GM18873 (cell line): ENCODE results near the gene GRB14.
"Not testable (repeated sequence)": the region's sequence is repeated elsewhere in the genome, so short reads cannot be mapped to it uniquely, and the experiment has no call there.

Source experiments
- ATAC-seq: cut with Tn5 transposase; IDR thresholded peaks from one replicate; pipeline ENCODE4 v1.9.1; 2021; ENCODE audit warnings: mild to moderate bottlenecking, moderate library complexity, moderate number of reproducible peaks; ENCODE audit not compliant: unreplicated experiment, low FRiP score

The GRB14 gene

DNA sequence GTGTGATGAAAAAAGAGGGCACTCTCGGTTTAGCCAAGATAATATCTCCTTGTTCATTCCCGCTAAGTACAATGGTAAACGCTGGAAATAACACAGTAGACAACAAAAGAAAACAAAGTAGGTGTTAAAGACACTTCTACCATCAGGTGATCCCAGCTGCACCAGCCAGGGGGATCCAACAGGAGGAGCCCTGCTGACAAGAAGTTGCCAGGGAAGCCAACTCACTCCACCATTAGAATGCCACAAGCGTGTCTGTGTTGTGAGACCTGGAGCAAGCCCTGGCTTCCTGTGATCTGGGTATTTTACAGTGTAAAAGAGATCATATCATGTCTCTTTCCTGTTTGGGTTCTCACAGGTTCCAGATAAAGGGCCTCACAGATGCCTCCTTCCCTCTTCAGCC lies 117.0 kb downstream of the GRB14 start:
- ATAC-seq = no peak

GRCh38 chr2:164498836-164499235 lies 122.4 kb downstream of the GRB14 start:
- ATAC-seq = no peak

- no peak for ATAC-seq
Measured at GRCh38 chr2:164496881-164497280, 124.4 kb downstream of the GRB14 start.

- no peak for ATAC-seq
Measured at GRCh38 chr2:164496421-164496820, 124.9 kb downstream of the GRB14 start.

DNA sequence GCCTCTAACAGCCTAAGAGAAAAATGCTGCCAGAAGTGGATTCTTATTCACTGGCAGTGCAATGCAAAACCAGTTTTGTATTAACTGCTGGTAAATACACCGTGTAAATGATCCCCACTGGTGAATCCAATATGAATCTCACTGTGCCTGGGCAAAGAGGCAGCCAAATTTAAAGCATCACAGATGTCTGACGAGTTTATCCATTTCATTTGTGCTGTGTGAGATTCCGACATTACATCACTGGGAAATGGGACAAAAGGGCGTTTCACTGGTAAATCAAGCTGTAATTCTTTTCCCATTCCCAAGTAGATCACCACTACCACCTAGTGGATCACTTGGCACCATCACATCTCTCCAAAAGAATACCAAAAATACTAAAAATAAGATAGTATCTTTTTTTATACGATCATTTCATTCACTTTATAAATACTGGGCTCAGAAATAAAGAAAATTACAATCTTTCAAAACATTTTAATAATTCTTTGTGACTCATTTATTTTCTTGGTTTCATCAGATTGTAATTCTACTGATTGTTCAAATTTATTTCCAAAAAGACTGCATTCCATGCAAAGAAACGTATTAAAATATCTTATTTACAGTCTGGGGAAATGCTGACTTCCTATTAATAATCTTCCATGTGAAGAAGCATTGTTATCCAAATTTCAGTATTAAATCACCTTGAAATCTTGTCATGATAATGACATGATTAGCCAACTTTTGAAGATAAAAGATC lies 125.6 kb downstream of the GRB14 start:
- ATAC-seq = no peak

DNA sequence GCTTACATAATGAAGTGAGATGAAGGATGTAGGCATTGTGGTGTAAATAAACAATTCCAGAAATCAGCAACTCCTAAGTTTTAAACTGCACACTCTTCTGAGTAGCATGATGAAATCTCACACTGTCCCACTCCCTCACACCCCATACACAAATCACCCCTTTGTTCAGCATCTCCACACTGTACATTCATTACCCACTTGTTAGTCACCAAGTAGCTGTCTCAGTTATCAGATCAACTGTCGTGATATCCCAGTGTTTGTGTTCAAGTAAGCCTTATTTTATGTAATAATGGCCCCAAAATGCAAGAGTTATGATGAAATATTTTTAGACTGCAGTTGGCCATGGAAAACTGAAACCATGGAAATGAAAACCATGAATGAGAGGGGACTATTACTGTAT lies 135.7 kb downstream of the GRB14 start:
- ATAC-seq = no peak

DNA sequence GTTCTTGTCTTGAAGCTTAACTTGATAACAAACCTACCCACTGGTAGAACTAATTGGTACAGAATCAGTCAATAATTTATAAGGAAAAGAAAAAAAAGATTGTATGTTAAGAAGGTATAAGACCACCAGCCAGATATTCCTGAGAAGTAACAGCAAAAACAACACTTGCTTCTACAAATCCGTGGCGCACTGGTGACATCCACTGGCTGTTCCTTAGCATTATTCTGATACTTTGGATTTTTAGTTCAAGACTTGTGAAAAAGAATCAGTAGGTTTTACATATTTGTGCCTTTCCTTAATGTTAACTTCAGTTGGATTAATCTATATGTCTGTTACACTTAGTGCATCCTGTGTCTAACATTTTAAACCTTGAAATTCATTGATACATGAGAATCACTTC lies 141.8 kb downstream of the GRB14 start:
- ATAC-seq = no peak

DNA sequence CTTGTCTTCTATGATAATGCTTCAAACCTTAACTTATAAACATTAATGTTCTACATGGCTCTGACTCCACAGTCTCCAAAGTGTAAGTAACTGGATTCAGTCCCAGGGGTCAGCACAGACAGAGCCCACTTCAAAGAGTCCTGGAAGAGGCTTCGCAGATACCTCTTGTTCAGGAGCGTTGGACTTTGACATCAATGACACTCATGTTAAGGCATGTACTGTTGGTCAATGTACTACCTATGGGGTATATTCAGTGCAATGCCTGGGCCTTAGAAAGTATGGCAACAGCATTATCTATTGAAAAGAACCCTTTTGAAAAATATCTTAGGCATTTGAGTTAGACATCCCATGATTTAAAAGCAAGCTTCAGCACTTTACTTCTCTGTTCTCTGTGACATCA lies 143.1 kb downstream of the GRB14 start:
- ATAC-seq = no peak

GRCh38 chr2:164474873-164475272 lies 146.4 kb downstream of the GRB14 start:
- ATAC-seq = no peak

- ATAC-seq = no peak
Measured at GRCh38 chr2:164473021-164473420, 148.3 kb downstream of the GRB14 start.

DNA sequence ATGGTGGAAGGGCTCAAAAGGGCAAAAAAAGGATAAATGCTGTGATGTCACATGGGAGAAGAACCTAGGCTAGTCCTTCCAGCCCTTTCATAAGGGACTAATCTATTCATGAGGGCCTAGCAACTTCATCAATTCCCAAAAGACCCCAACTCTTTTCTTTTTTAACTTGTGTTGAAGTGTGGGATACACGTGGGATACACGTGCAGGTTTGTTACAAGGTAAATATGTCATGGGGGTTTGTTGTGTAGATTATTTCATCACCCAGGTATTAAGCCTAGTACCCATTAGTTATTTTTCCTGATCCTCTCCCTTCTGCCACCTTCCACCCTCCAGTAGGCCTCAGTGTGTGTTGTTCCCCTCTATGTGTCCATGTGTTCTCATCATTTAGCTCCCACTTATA lies 156.2 kb downstream of the GRB14 start:
- not testable (repeated sequence) for ATAC-seq

DNA sequence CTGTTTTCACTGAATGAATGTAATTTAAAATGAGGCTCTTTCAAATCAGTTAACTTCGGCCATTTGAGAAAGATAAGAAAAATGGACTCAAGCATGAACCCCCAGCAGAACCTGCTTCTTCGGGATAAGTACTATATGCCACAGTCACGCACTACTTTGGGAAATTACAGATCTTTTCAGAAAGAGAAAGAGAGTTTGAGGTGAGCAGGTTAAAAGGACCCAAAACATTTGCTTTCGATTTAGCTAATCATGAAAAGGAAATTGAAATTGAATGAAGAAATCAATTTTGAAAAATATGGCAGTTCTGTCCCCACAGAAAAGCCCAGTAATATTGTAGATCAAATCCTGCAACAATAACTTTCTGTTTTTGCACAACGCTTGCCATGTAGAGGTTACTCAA lies 156.9 kb downstream of the GRB14 start:
- ATAC-seq = no peak

GRCh38 chr2:164458792-164459191 lies 162.5 kb downstream of the GRB14 start:
- ATAC-seq = no peak

- no peak for ATAC-seq
Measured at GRCh38 chr2:164457271-164457670, 164.0 kb downstream of the GRB14 start.

GRCh38 chr2:164456619-164457018 lies 164.7 kb downstream of the GRB14 start:
- ATAC-seq = no peak

- ATAC-seq = no peak
Measured at GRCh38 chr2:164453656-164454305, 167.5 kb downstream of the GRB14 start.

GRCh38 chr2:164450278-164450677 lies 171.0 kb downstream of the GRB14 start:
- ATAC-seq = no peak

- ATAC-seq = no peak
Measured at GRCh38 chr2:164449706-164450105, 171.6 kb downstream of the GRB14 start.

DNA sequence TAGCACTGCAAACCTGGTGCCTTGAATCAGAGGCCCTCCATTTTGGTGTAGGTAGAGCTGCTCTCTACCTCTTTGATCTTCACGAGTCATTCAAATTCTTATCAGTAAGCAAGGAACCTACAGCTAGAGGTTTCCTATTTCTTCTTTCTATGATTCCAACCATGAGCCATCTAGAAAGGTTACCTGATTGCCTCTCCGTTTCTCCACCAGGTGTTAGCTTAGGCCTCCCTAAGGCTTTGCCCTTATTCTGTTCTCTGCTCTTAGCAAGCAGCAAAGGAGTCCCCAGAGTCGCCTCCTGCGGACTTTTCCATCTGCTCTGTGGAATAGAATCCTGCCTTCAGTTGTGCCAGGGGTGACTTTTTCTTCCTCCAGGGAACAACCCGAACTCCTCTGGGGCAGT lies 173.6 kb downstream of the GRB14 start:
- no peak for ATAC-seq
